IMR-90 (cell line): Measurements from ENCODE around the gene CD6. TPM values are rescaled to one million over a fixed set of nuclear protein-coding genes. Genes with fewer than 3 reads are reported as not detected.

Experiments used
- ATAC-seq: fragments of 200-7000 bp; cut with Tn5 transposase; 2 replicates; pipeline ENCODE4 v1.9.1; 2020; ENCODE audit warnings: low read depth, mild to moderate bottlenecking, moderate library complexity
- BruUV-seq: library from RNA; stranded (reverse); fragments of 400-500 nt; replicated peaks from 2 replicates; lab custom pipeline; 2021; lab: Mats Ljungman, UMichigan
- CTCF ChIA-PET: fragments of 300-600 bp; formaldehyde crosslinking; extraction: SDS; loops from one replicate; lab custom pipeline; 2021; ENCODE audit warnings: antibody characterized with exemption; lab: Yijun Ruan, JAX
- POLR2A ChIA-PET: fragments of 300-600 bp; sonication (Branson Sonifier 250); formaldehyde crosslinking; loops from one replicate; lab custom pipeline; 2022; ENCODE audit warnings: antibody characterized with exemption; ENCODE audit not compliant: unreplicated experiment; lab: Charles Lee
- DNase-seq: peaks from one replicate; pipeline ENCODE4 v3.0.0; 2013
- H2AFZ ChIP-seq: replicated peaks from 2 replicates; pipeline ENCODE3; 2013; ENCODE audit warnings: low read length, mild to moderate bottlenecking; ENCODE audit not compliant: poor library complexity
- H2AK5ac ChIP-seq: 2 replicates; pipeline ENCODE4 v1.6.1; 2013; ENCODE audit warnings: low read depth, low read length, inconsistent platforms
- H2AK9ac ChIP-seq: replicated peaks from 2 replicates; pipeline ENCODE3; 2013; ENCODE audit warnings: mild to moderate bottlenecking, low read depth, low read length, moderate library complexity; ENCODE audit not compliant: poor library complexity
- H2BK120ac ChIP-seq: 2 replicates; pipeline ENCODE4 v1.6.1; 2013; ENCODE audit warnings: low read depth, low read length, inconsistent platforms
- H2BK15ac ChIP-seq: 3 replicates; pipeline ENCODE4 v1.6.1; 2013; ENCODE audit warnings: low read depth, low read length, inconsistent platforms
- H2BK20ac ChIP-seq: 2 replicates; pipeline ENCODE4 v1.6.1; 2013; ENCODE audit warnings: low read depth, mild to moderate bottlenecking, inconsistent platforms, low read length, moderate library complexity
- H2BK5ac ChIP-seq: 2 replicates; pipeline ENCODE4 v1.6.1; 2013; ENCODE audit warnings: mild to moderate bottlenecking, low read depth, low read length, inconsistent platforms; ENCODE audit not compliant: poor library complexity, severe bottlenecking
- H3K14ac ChIP-seq: replicated peaks from 2 replicates; pipeline ENCODE4 v1.6.1; 2013; ENCODE audit warnings: low read depth, low read length, inconsistent platforms
- H3K18ac ChIP-seq: 2 replicates; pipeline ENCODE4 v1.6.1; 2013; ENCODE audit warnings: low read depth, low read length, control low read depth
- H3K23ac ChIP-seq: 2 replicates; pipeline ENCODE4 v1.6.1; 2013; ENCODE audit warnings: low read depth, low read length, inconsistent platforms
- H3K27ac ChIP-seq: 2 replicates; pipeline ENCODE4 v1.5.1; 2013; ENCODE audit warnings: mild to moderate bottlenecking, control low read depth, low read length; ENCODE audit not compliant: insufficient read depth
- H3K27me3 ChIP-seq: 2 replicates; pipeline ENCODE4 v1.6.1; 2013; ENCODE audit warnings: low read length; ENCODE audit not compliant: control insufficient read depth, insufficient read depth
- H3K36me3 ChIP-seq: 2 replicates; pipeline ENCODE4 v1.6.1; 2013; ENCODE audit warnings: low read length, mixed read lengths; ENCODE audit not compliant: control insufficient read depth, insufficient read depth
- H3K4ac ChIP-seq: 2 replicates; pipeline ENCODE4 v1.6.1; 2013; ENCODE audit warnings: low read depth, low read length, inconsistent platforms
- H3K4me1 ChIP-seq: 2 replicates; pipeline ENCODE4 v1.6.1; 2013; ENCODE audit warnings: low read length, mixed read lengths; ENCODE audit not compliant: control insufficient read depth, insufficient read depth
- H3K4me2 ChIP-seq: 2 replicates; pipeline ENCODE4 v1.6.1; 2013; ENCODE audit warnings: low read depth, mild to moderate bottlenecking, control low read depth, low read length, moderate library complexity
- H3K4me3 ChIP-seq: 2 replicates; pipeline ENCODE4 v1.5.1; 2013; ENCODE audit warnings: low read depth, mild to moderate bottlenecking, control low read depth, low read length, moderate library complexity; ENCODE audit not compliant: insufficient read depth
- H3K56ac ChIP-seq: 2 replicates; pipeline ENCODE4 v1.6.1; 2013; ENCODE audit warnings: low read length, inconsistent platforms; ENCODE audit not compliant: insufficient read depth; ENCODE audit errors: extremely low read depth
- H3K79me1 ChIP-seq, 2 experiments: 2 replicates each; pipeline ENCODE4 v1.6.1; 2013; ENCODE audit warnings: low read length in 2 of 2, inconsistent platforms in 1 of 2, low read depth in 1 of 2
- H3K9ac ChIP-seq: 2 replicates; pipeline ENCODE4 v1.6.1; 2013; ENCODE audit warnings: low read depth, low read length, control low read depth
- H3K9me1 ChIP-seq: 2 replicates; pipeline ENCODE4 v1.6.1; 2013; ENCODE audit warnings: low read length, inconsistent platforms; ENCODE audit not compliant: insufficient read depth
- H3K9me3 ChIP-seq: 2 replicates; pipeline ENCODE4 v1.6.1; 2013; ENCODE audit warnings: low read length; ENCODE audit not compliant: control insufficient read depth, insufficient read depth
- H4K20me1 ChIP-seq: 2 replicates; pipeline ENCODE4 v1.6.1; 2013; ENCODE audit warnings: low read length, inconsistent platforms; ENCODE audit not compliant: insufficient read depth
- H4K5ac ChIP-seq: 2 replicates; pipeline ENCODE4 v1.6.1; 2013; ENCODE audit warnings: mild to moderate bottlenecking, low read depth, low read length, control low read depth
- H4K8ac ChIP-seq, 2 experiments: 2 replicates each; pipeline ENCODE4 v1.6.1; 2013; ENCODE audit warnings: low read depth in 2 of 2, low read length in 2 of 2, control low read depth in 1 of 2, inconsistent platforms in 1 of 2
- H4K91ac ChIP-seq: 2 replicates; pipeline ENCODE4 v1.6.1; 2013; ENCODE audit warnings: low read depth, low read length, inconsistent platforms; ENCODE audit not compliant: insufficient read depth
- BHLHE40 ChIP-seq: fragments of 150-350 bp; IDR thresholded peaks from 2 replicates; pipeline ENCODE4 v1.6.1; 2016; ENCODE audit warnings: mild to moderate bottlenecking, low read depth, low read length
- CHD1 ChIP-seq: IDR thresholded peaks from 2 replicates; pipeline ENCODE4 v1.6.1; 2012; ENCODE audit warnings: low read depth, low read length, improper control_type of control experiment
- CTCF ChIP-seq: conservative IDR thresholded peaks from 2 replicates; pipeline ENCODE4 v1.5.1; 2012; ENCODE audit warnings: mild to moderate bottlenecking, low read depth, low read length, improper control_type of control experiment
- ELK1 ChIP-seq: fragments of 150-350 bp; IDR thresholded peaks from 2 replicates; pipeline ENCODE4 v1.6.1; 2016; ENCODE audit warnings: low read depth, mild to moderate bottlenecking, low read length, moderate library complexity, borderline replicate concordance
- FOS ChIP-seq: fragments of 150-350 bp; IDR thresholded peaks from 2 replicates; pipeline ENCODE4 v1.6.1; 2016; ENCODE audit warnings: low read depth, low read length
- MAZ ChIP-seq: IDR thresholded peaks from 2 replicates; pipeline ENCODE4 v1.6.1; 2012; ENCODE audit warnings: low read depth, mild to moderate bottlenecking, low read length, improper control_type of control experiment, moderate library complexity, borderline replicate concordance
- MXI1 ChIP-seq: IDR thresholded peaks from 2 replicates; pipeline ENCODE4 v1.6.1; 2012; ENCODE audit warnings: low read depth, mild to moderate bottlenecking, low read length, moderate library complexity, borderline replicate concordance
- NFE2L2 ChIP-seq: fragments of 150-350 bp; IDR thresholded peaks from 2 replicates; pipeline ENCODE4 v1.6.1; 2016; ENCODE audit warnings: low read depth, mild to moderate bottlenecking, low read length
- POLR2A ChIP-seq: IDR thresholded peaks from 2 replicates; pipeline ENCODE4 v1.6.1; 2012; ENCODE audit warnings: mild to moderate bottlenecking, low read depth, low read length
- RAD21 ChIP-seq: IDR thresholded peaks from 2 replicates; pipeline ENCODE4 v1.6.1; 2012; ENCODE audit warnings: low read length, improper control_type of control experiment
- RCOR1 ChIP-seq: IDR thresholded peaks from 2 replicates; pipeline ENCODE4 v1.6.1; 2012; ENCODE audit warnings: mild to moderate bottlenecking, low read length, improper control_type of control experiment; ENCODE audit not compliant: insufficient replicate concordance
- USF2 ChIP-seq: fragments of 150-350 bp; IDR thresholded peaks from 2 replicates; pipeline ENCODE4 v1.6.1; 2017; ENCODE audit warnings: mild to moderate bottlenecking, antibody characterized with exemption, low read length, low read depth
- WGBS, 2 experiments: methylation state at CpG; one replicate each; pipeline versions ENCODE4 v1.1.5 to v1.1.7; 2013; ENCODE audit warnings: missing lambda C conversion rate in 2 of 2; ENCODE audit not compliant: insufficient read length in 1 of 2; ENCODE audit errors: extremely low coverage in 2 of 2; 5-methylcytosine and 5-hydroxymethylcytosine counted together
- dilution Hi-C: fragments of 300-500 bp; cut with HindIII; formaldehyde crosslinking; loops from one replicate; pipeline ENCODE4 v1.14.3; 2018; ENCODE audit warnings: low sequenced_read_pairs; ENCODE audit not compliant: unreplicated experiment
- in situ Hi-C: fragments of 300-500 bp; cut with MboI; formaldehyde crosslinking; loops from 3 replicates; pipeline ENCODE4 v1.14.3; 2019; ENCODE audit warnings: low sequenced_read_pairs, inconsistent platforms, mixed read lengths
- intact Hi-C: fragments of 100-400 bp; cut with micrococcal nuclease; formaldehyde crosslinking; loops from 2 replicates; pipeline ENCODE4 v1.10.0; 2022
- polyA plus RNA-seq, 3 experiments: library from polyadenylated mRNA; depleted of rRNA; stranded (reverse); fragments of >200 nt; gene quantifications; 2 replicates each; pipeline ENCODE4 v1.2.3, GENCODE V29; 2012; ENCODE audit warnings: low replicate concordance in 1 of 3
- total RNA-seq: library from RNA; depleted of rRNA; stranded (reverse); fragments of >200 nt; gene quantifications from 2 replicates; pipeline ENCODE4 v1.2.3, GENCODE V29; 2012

Gene CD6
- total and polyA plus RNA-seq, 2 of the 4 experiments (the other 2 are of a cell fraction), result not detected

GRCh38 chr11:60953781-60954180, 17.7 kb upstream of the CD6 start:
- in situ Hi-C loops, result no loop called here
- no peak for ATAC-seq

More at GRCh38 chr11:60953781-60954180, 17.7 kb upstream of the CD6 start:
- Histone ChIP-seq H4K5ac (no peak overlapping the region), H2BK15ac (no peak overlapping the region), H3K14ac (no peak overlapping the region), H3K9me1 (no peaks in the 10 kb centered on the region), H3K9ac (no peak overlapping the region), H3K4me2 (no peak overlapping the region), H2AK5ac (0 out of 2 replicates have a peak overlapping the region, but pooled peaks have one; percentile 14), H2BK120ac (no peak overlapping the region), H3K27ac (no peak overlapping the region), H3K9me3 (no peaks in the 10 kb centered on the region), H3K36me3 (no peaks in the 10 kb centered on the region), H3K23ac (no peak overlapping the region), H3K4me1 (peaks cover 12% of the 10 kb centered on the region), H3K27me3 (peaks cover 5% of the 10 kb centered on the region), H4K8ac (no peak overlapping the region), H3K4ac (no peak overlapping the region), H3K56ac (no peak overlapping the region), H3K4me3 (no peak overlapping the region), H2AFZ (peak overlapping the region; percentile 75), H3K79me1 (no peaks in the 10 kb centered on the region; a peak in 1 of 4 replicates), H2BK5ac (no peak overlapping the region), H4K91ac (no peak overlapping the region), H3K18ac (no peak overlapping the region), H2BK20ac (no peak overlapping the region), H2AK9ac (no peak overlapping the region), H4K20me1 (no peaks in the 10 kb centered on the region)
- no TSS peak for BruUV-seq
- 83% methylated on average over 1 of the region's 6 CpGs; no CpG with 5 or more reads in 1 of the 2 experiments for WGBS, 2 experiments
- dilution Hi-C loops, result no loop called here
- peak; percentile 44 for DNase-seq
- ChIA-PET POLR2A (no interaction called here), CTCF (no interaction called here)
- TF ChIP-seq RCOR1 (no peak), RAD21 (no peak), USF2 (no peak), CTCF (no peak), MAZ (no peak), MXI1 (no peak), CHD1 (no peak), ELK1 (no peak), FOS (no peak), BHLHE40 (no peak), POLR2A (no peak), NFE2L2 (no peak)
- intact Hi-C loops, result no loop called here
